Jurkat, Clone E6-1 (cell line): Measurements from ENCODE around the gene GPR150. TPM values are rescaled to one million over a fixed set of nuclear protein-coding genes. Genes with fewer than 3 reads are reported as not detected.

Experiments
- DNase-seq: peaks from one replicate; pipeline ENCODE4 v3.0.0-alpha.2; 2011; ENCODE audit warnings: low read depth, low spot score
- H3K4me3 ChIP-seq: 2 replicates; pipeline ENCODE4 v1.5.1; 2011; ENCODE audit warnings: mild to moderate bottlenecking, low read length, control low read depth, moderate library complexity
- polyA plus RNA-seq: library from polyadenylated mRNA; unstranded; fragments of >200 nt; gene quantifications from one replicate; pipeline ENCODE4 v1.2.1, GENCODE V29; 2012; ENCODE audit warnings: missing spikeins; ENCODE audit not compliant: insufficient read length, insufficient read depth

Gene GPR150
- not detected for polyA plus RNA-seq

DNA sequence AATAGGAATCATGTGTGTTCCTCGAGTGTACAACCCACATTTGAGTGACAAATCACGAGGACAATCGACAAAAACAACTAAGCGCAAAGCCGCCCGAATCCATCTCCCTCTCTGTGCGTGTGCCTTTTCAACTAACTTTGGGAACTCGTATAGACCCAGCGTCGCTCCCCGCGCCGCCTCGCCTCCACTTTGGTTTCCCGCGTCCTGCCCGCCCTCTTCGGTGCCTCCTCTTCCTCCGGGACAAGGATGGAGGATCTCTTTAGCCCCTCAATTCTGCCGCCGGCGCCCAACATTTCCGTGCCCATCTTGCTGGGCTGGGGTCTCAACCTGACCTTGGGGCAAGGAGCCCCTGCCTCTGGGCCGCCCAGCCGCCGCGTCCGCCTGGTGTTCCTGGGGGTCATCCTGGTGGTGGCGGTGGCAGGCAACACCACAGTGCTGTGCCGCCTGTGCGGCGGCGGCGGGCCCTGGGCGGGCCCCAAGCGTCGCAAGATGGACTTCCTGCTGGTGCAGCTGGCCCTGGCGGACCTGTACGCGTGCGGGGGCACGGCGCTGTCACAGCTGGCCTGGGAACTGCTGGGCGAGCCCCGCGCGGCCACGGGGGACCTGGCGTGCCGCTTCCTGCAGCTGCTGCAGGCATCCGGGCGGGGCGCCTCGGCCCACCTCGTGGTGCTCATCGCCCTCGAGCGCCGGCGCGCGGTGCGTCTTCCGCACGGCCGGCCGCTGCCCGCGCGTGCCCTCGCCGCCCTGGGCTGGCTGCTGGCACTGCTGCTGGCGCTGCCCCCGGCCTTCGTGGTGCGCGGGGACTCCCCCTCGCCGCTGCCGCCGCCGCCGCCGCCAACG is at the start of gene GPR150:
Gene GPR150, plus strand, starts transcription at position 58 of the 840 bp plus-strand sequence. Its CDS starts 189 bp downstream, at position 247.
- H3K4me3 ChIP-seq: no peak within 1 kb of the TSS
- DNase-seq: no peak

DNA sequence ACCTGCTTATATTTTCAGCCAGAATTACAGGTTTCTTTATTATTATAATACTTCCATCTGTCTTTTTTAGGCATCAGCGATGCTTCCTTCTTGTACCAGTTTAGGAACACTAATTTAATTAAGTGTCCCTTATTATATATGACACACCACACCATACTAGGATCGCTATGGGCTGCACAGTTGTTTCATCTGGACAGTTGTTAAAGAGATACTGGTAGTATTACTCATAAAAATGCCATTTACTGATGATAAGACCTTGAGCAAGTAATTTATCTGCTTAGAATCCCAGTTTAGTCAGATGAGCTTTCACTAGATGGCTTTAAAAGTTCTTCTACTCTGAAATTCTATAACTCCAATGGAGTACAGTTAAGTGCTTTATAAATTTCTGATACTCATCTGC is 47.9 kb upstream of the GPR150 start:
- no peak overlapping the region for H3K4me3 ChIP-seq
- DNase-seq: no peak

DNA sequence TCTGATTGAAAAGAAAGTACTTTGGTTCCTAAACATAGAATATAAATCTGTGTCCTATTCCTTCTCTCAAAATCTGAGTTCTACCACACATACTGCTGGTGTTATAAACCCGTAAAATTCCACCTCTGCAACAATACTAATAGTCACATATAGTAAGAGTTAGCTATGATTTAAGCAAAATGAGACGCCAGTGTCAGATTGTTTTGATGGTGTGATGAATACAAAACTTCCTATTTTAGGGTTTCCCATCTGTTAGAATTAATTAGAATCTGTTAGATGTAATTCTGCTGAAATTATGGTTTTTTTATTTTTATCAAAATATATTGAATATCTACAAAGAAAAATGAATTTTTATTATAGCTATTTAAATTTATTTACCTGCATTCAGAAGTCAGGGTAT is 38.3 kb upstream of the GPR150 start:
- no peak for DNase-seq
- H3K4me3 ChIP-seq: no peak overlapping the region

DNA sequence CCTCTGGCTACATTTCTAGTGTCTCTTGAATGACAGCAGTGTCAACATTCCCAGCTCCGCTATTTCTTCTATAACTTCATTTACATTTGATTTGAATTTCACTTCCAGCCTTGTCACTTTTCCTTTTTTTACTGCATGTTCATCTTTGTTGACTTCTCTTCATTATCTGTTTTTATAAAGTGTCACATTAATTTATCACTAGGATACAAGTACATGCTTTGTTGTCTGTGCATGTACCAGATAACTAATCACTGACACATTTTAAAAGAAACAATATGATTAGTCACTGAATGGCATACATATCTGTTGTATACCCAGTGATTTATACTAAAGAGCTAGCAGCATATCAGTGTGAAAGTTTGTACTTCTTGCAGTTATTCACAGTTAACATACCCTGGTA is 35.9 kb upstream of the GPR150 start:
- H3K4me3 ChIP-seq: no peak overlapping the region
- no peak for DNase-seq

DNA sequence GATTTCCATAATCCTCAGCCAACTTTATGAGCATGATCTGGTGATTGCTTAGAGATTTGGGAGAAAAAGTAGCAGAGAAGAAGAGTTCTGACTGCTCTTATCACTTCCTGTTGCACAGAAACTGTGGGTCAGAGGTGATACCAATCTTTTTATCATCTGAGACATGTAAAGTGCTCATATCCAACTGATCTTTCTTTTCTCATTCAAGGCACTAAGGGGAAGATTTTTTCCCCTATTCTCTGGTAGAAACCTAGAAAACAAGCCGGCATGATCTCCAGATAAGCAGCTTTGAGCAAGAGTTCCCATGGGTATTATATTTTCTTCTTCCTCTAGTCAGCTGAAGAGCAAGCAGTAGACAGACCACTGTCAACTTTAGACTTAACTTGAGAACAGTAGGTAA is 29.0 kb upstream of the GPR150 start:
- peak; percentile 49 for DNase-seq
- H3K4me3 ChIP-seq: no peak overlapping the region

DNA sequence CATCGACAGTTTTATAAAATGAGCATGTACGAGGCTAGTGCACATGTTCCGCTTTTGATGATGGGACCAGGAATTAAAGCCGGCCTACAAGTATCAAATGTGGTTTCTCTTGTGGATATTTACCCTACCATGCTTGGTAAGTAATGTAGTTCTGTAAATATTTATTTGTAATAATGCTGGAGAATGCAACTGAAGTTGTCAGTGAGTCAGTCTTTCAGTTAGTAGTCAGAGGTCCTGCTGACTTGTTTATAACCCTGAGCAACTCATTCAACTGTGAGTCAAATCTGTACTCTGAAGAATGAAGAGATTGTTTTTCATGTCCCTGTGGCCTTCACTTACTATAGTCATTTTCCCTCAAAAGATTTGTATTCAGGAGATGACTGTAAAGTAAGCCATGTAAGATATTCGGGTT is 28.4 kb upstream of the GPR150 start:
- DNase-seq: no peak
- H3K4me3 ChIP-seq: no peak overlapping the region

DNA sequence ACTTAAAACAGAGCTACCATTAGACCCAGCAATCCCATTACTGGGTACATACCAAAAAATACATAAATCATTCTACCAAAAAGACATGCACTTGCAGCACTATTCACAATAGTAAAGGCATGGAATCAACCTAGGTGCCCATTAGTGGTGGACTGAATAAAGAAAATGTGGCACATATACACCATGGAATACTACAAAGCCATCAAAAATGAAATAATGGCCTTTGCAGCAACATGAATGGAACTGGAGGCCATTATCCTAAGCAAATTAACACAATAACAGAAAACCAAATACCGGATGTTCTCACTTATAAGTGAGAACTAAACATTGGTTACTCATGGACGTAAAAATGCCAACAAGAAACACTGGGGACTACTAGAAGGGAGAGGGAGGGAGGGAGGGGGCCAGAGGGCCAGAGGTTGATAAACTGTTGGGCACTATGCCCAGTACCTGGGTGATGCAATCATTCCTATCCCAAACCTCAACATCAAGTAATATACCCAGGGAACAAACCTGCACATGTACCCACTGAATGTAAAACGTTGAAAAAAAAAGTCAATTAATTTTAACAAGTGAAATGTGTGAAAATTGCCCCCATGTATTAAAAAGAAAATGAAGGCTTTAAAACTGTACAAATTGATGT is 24.5 kb upstream of the GPR150 start:
- no peak overlapping the region for H3K4me3 ChIP-seq
- no peak for DNase-seq

DNA sequence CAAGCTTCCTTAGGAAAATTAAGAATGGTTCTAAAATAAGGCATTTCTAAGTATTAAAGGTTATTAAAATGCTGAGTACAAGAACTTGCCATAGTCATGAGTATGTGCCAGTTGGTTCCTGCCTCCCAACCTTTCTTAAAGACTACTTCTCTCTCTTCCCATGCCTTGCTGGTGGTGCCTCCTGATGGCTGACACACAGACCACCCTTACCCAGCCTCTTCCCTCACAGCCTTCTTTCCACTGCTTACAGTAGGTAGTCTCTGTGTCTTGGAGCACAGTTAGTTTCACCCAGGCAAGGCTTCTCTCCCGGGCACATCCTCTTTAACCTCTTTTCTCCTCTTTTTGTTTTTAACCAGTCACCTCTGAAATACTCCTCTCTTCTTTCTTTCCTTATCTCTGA is 20.6 kb upstream of the GPR150 start:
- no peak overlapping the region for H3K4me3 ChIP-seq
- no peak for DNase-seq

DNA sequence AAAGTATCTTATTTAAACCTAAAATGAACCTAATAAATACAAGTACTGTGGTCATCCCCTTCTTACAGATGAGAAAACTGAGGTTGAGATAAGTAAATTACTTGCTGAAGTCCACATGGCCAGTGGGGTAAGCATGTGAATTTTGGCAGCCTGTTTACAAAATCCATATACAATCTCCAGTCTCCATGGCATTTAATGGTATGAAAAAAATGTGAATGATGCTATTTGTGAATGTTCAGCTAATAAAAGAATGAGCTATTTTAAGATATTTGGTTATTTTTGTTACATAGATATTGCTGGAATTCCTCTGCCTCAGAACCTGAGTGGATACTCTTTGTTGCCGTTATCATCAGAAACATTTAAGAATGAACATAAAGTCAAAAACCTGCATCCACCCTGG is 19.3 kb upstream of the GPR150 start:
- H3K4me3 ChIP-seq: no peak overlapping the region
- no peak for DNase-seq

DNA sequence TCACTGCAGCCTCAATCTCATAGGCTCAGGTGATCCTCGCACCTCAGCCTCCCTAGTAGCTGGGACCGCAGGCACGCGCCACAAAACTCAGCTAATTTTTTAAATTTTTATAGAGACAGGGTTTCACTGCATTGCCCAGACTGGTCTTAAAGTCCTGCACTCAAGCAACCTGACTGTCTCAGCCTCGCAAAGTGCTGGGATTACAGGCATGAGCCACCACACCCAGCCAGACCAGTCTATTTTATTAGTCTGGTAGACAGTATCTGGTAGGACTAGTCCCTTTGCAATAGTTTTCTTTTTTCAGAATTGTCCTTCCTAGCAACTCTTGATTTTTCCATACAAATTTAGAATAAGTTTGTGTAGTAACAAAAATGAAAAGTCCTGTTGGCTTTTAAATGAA is 14.1 kb upstream of the GPR150 start:
- DNase-seq: no peak
- H3K4me3 ChIP-seq: no peak overlapping the region

DNA sequence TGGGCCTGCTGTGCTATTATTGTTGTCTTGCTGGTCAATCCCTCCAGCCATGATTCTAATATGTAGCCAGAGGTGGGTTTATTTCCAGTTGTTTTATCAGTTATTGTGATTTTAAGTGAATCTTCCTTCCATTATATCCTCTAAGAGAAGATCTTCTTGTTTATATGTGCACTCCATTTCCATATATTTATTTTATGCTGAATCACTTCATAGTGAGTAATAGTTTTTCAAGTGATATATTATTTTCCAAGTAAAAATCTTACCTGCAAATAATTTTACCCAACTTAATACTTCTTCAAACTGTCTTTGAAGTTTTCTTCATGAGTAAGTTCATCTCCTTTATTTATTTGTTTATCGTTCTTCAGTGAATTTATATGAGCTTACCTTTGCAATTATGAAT is 13.5 kb upstream of the GPR150 start:
- no peak overlapping the region for H3K4me3 ChIP-seq
- no peak for DNase-seq

DNA sequence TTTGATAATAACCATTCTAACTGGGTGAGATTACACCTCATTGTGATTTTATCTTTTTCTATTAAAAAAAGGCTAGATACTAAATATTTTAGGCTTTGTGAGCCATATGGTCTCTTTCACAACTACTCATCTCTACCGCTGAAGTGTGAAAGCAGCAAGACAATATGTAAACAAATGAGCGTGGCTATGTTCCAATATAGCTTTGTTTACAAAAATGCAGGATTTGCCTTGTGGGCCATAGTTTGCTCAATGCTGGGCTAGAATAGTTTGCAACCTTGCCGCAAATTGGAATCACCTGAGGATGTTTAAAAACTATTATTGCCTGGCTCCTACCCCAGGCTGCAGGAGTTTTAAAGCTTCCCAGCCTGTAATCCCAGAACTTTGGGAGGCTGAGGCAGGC is 10.2 kb upstream of the GPR150 start:
- no peak overlapping the region for H3K4me3 ChIP-seq
- no peak for DNase-seq

DNA sequence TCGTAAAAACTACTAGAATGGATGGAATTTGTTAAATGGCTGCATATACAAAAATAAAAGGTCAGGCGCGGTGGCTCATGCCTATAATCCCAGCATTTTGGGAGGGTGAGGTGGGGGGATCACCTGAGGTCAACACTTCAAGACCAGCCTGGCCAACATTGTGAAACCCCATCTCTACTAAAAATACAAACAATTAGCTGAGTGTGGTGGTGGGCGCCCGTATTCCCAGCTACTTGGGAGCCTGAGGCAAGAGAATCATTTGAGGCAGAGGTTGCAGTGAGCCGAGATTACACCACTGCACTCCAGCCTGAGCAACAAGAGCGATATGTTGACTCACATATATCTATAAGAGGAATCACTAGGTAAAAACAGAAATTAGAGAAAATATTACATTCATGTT is 9.3 kb upstream of the GPR150 start:
- no peak overlapping the region for H3K4me3 ChIP-seq
- no peak for DNase-seq

DNA sequence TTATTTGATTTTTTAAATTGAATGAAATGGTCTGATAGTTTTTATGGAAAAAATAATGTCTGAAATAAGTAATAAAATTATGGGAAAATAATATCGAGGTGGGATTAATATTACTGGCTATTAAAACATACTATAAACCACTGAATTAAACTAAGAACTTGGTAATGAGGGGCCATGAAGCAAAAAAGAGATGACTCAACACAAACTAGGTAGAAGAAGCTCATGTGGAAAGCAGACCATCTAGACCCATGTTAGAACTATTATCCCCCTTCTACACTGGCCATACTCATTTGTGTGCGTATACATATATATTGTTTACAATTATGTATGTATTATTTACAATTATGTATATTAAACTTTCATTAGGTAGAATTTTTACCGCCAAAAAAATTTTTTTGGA is 8.5 kb upstream of the GPR150 start:
- H3K4me3 ChIP-seq: no peak overlapping the region

DNA sequence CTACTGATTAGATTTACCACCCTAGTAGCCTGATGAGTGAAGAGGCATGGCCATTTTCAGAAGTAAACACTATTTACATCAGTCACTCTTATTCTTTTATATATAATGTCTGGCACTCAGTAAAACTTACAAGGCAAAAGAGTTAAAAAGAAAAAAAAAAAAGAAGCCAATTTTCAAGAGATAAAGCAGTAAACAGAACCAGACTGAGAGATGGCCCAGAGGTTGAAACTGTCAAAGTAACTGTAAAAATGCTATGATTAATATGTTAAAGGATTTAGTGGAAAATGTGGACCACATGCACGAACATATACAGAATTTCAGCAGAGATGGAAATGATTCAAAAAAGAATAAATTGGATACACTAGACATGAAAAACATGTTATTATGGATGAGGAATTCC is 6.4 kb upstream of the GPR150 start:
- no peak for DNase-seq
- no peak overlapping the region for H3K4me3 ChIP-seq

More for the DNA sequence above, 8.5 kb upstream of the GPR150 start:
- no peak for DNase-seq

DNA sequence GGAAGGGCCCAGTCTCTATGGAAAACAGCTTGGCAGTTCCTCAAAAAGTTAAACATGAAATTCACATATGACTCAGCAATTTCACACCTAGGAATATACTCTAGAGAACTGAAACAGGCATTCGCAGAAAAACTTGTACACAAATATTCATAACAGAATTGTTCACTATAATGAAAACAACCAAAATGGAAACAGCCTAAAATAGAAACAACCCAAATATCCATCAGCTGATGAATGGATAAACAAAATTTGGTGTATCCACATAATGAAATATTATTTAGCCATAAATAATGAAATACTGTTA is 4.8 kb upstream of the GPR150 start:
- DNase-seq: no peak
- H3K4me3 ChIP-seq: no peak overlapping the region

DNA sequence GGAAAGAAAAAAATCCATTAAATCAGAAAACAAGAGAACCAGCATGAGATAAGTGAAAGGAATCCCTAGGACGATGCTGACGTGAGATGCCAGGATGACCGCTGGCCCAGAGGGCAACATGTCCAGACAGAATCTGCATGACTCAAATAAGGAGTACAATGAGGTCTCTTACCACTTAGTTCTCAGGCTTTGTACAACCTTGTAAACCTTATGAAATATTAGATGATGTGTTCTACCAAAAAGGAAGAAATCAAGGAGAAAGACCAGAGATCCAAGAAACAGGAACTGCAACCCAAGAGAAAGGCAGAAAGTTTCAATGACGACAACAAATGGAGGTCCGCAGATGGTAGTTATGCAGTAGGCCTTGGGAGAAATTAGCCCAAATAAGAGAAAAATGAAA is 2.8 kb upstream of the GPR150 start:
- no peak overlapping the region for H3K4me3 ChIP-seq
- no peak for DNase-seq

DNA sequence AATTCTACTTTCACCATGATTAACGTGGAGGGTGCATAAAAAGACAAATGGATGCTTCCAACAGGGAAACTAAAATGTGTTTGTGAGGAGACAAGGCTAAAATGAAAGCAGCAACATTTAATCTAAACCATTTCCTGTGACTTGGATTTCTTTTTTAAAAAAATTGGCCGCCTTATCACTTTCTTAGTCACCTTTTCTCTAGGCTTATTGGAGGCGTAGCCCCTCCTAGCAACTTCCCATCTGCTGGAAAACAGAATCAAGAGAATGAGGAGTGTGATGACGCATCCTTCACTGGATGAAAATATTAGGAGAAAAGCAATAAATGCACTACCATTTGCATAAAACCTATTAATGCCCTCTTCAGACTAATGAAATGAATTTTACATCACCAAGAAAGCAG is 791 bp upstream of the GPR150 start:
- no peak overlapping the region for H3K4me3 ChIP-seq
- DNase-seq: no peak

DNA sequence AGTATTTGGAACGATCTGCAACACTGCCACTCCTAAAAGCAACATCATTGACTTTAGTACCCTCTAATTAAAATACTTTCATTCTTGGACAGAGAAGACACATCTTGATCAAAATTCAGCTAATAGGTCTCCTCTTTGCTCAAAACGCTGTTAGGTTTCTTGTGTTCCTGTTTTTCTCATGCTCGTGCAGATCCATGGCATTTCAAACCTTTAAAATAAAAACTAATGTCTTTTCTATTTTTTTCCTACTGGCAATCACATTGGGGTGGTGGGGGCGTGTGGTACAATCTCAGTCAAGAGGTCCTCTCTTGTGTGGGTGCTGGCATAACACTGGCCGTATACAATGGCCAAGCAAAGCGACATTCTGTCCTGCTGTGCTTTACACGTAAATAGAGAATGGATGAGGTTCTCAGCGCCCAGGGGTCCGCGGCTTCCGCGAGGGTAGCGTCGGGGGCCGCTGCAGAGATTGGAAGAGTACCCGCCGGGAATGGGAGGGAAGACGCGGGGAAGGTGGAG is 315 bp upstream of the GPR150 start:
- H3K4me3 ChIP-seq: no peak overlapping the region
- no peak for DNase-seq

DNA sequence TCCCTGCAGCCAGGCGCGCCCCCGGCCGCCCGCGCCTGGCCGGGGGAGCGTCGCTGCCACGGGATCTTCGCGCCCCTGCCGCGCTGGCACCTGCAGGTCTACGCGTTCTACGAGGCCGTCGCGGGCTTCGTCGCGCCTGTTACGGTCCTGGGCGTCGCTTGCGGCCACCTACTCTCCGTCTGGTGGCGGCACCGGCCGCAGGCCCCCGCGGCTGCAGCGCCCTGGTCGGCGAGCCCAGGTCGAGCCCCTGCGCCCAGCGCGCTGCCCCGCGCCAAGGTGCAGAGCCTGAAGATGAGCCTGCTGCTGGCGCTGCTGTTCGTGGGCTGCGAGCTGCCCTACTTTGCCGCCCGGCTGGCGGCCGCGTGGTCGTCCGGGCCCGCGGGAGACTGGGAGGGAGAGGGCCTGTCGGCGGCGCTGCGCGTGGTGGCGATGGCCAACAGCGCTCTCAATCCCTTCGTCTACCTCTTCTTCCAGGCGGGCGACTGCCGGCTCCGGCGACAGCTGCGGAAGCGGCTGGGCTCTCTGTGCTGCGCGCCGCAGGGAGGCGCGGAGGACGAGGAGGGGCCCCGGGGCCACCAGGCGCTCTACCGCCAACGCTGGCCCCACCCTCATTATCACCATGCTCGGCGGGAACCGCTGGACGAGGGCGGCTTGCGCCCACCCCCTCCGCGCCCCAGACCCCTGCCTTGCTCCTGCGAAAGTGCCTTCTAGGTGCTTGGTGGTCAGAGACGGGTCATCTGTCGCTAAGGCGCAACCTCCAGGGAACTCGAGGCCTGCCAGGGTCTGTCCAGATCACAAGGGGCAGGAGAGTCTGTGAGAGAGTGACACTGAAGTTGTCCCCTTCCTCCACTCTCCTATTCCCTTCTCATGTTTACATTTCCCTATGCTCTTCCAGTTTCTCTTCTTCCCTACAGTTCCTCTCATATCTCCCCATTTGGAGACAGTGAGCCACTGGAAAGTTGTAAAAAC is 1.3 kb downstream of the GPR150 start:
- DNase-seq: no peak
- no peak overlapping the region for H3K4me3 ChIP-seq
